SH-SY5Y (cell line): ENCODE measurements around the gene ABCF3.

ENCODE experiments used
- GATA2 ChIP-seq: IDR thresholded peaks from 2 replicates; pipeline ENCODE4 v1.6.1; 2011; ENCODE audit warnings: mild to moderate bottlenecking, low read depth, low read length
- GATA3 ChIP-seq: IDR thresholded peaks from 2 replicates; pipeline ENCODE4 v1.6.1; 2011; ENCODE audit warnings: low read depth, mild to moderate bottlenecking, low read length, moderate library complexity

DNA sequence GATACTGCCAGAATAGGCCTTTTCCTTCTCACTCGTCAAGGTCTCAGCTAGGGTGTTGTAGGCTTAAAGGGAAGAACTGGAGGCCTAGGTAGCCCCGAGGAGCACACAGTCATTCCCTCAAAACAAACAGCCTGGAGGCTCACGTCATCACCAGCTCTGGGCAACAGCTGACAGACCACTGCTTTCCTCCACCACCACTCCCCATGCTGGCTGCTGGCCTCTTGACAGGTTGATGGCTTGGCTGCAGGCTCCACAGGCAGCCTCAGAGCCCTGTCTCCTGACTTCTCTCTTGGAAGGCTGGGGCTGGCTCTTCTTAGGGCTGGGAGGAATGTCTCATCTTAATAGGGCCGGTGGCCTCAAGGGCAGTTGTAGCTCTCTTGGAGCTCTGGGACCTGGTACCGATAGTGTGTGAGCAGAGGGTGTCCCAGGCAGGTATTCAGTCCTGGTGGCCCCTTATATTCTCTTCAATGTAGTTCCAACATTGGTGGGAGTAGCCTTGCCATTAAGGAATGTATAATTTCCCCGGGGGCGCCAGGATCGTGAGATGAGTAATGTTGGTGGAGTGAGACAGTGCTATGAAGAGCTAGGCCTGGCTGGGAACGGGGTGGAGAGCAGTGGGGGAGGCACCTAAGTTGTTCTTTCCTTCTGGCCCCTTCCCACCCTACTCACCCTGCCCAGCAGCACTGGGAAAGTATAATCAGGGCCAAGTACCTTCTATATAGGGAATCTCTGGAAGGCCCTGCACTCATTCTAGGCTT is 17.5 kb upstream of the ABCF3 start:
- no peak for TF ChIP-seq GATA2
- TF ChIP-seq GATA3: no peak
